Activated B cell treated with CpG ODN at 0.5 μM for 24 hours (primary cell): Measurements from ENCODE around the gene PARN. TPM values are rescaled to one million over a fixed set of nuclear protein-coding genes. Genes with fewer than 3 reads are reported as not detected.
"Not testable (repeated sequence)": the region's sequence is repeated elsewhere in the genome, so short reads cannot be mapped to it uniquely, and the experiment has no call there.

Source experiments
- ATAC-seq: fragments of 200-7000 bp; cut with Tn5 transposase; one replicate; pipeline ENCODE4 v1.10.0; 2021; ENCODE audit warnings: low read depth, mild to moderate bottlenecking, moderate library complexity
- CTCF ChIA-PET: fragments of 350-600 bp; sonication (Branson Sonifier 250); formaldehyde crosslinking; loops from one replicate; lab custom pipeline; 2021; ENCODE audit warnings: antibody characterized with exemption; lab: Charles Lee
- POLR2A ChIA-PET: fragments of 350-600 bp; sonication (Branson Sonifier 250); formaldehyde crosslinking; loops from one replicate; lab custom pipeline; 2021; ENCODE audit warnings: antibody characterized with exemption; lab: Charles Lee
- DNase-seq: peaks from one replicate; pipeline ENCODE4 v3.0.0; 2022
- H3K27ac Mint-ChIP-seq: one replicate; pipeline ENCODE4 v1.8.0; 2020; ENCODE audit warnings: mixed read lengths
- H3K27me3 Mint-ChIP-seq: one replicate; pipeline ENCODE4 v1.8.0; 2021; ENCODE audit warnings: mixed read lengths
- H3K36me3 Mint-ChIP-seq: one replicate; pipeline ENCODE4 v1.8.0; 2021; ENCODE audit warnings: low read depth, mixed read lengths
- H3K4me1 Mint-ChIP-seq: one replicate; pipeline ENCODE4 v1.8.0; 2021; ENCODE audit warnings: mixed read lengths
- H3K4me3 Mint-ChIP-seq: one replicate; pipeline ENCODE4 v1.8.0; 2020; ENCODE audit warnings: mild to moderate bottlenecking, mixed read lengths
- H3K9me3 Mint-ChIP-seq: one replicate; pipeline ENCODE4 v1.8.0; 2020; ENCODE audit warnings: mixed read lengths
- intact Hi-C: fragments of 100-400 bp; cut with micrococcal nuclease; formaldehyde crosslinking; loops from one replicate; pipeline ENCODE4 v1.15.1; 2024
- total RNA-seq: library from RNA; stranded (reverse); gene quantifications from 2 replicates; pipeline ENCODE4 v1.2.3, GENCODE V29; 2022
- TF ChIP-seq, protein P1 (sequence below): fragments of 200-600 bp; IDR thresholded peaks from one replicate; pipeline ENCODE4 v1.8.0; 2022; ENCODE audit warnings: antibody characterized with exemption, mild to moderate bottlenecking

Gene PARN
- total RNA-seq, 1 donor from 2014 or later = 47.3 TPM

GRCh38 chr16:14635395-14636165 is 5.5 kb upstream of the PARN start:
- no peak overlapping the region for H3K27ac Mint-ChIP-seq
- H3K36me3 Mint-ChIP-seq = peaks cover 48% of the 10 kb centered on the region
- TF ChIP-seq, protein P1, sequence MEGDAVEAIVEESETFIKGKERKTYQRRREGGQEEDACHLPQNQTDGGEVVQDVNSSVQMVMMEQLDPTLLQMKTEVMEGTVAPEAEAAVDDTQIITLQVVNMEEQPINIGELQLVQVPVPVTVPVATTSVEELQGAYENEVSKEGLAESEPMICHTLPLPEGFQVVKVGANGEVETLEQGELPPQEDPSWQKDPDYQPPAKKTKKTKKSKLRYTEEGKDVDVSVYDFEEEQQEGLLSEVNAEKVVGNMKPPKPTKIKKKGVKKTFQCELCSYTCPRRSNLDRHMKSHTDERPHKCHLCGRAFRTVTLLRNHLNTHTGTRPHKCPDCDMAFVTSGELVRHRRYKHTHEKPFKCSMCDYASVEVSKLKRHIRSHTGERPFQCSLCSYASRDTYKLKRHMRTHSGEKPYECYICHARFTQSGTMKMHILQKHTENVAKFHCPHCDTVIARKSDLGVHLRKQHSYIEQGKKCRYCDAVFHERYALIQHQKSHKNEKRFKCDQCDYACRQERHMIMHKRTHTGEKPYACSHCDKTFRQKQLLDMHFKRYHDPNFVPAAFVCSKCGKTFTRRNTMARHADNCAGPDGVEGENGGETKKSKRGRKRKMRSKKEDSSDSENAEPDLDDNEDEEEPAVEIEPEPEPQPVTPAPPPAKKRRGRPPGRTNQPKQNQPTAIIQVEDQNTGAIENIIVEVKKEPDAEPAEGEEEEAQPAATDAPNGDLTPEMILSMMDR = no peak
- peak overlapping the region; percentile 15 for H3K4me3 Mint-ChIP-seq
- DNase-seq = no peak
- no peaks in the 10 kb centered on the region for H3K9me3 Mint-ChIP-seq
- no peaks in the 10 kb centered on the region for H3K27me3 Mint-ChIP-seq
- intact Hi-C loops = loop anchor here (10.0 kb wide), 1 partner anchor 459 kb away; the partner anchor contains the start of gene RRN3
- CTCF ChIA-PET = no interaction called here
- H3K4me1 Mint-ChIP-seq = peaks cover 54% of the 10 kb centered on the region
- POLR2A ChIA-PET = no interaction called here
- ATAC-seq = no peak

GRCh38 chr16:14634389-14634725 is 4.3 kb upstream of the PARN start:
- Mint-ChIP-seq H3K4me3 (peak overlapping the region; percentile 100), H3K9me3 (peaks cover 3% of the 10 kb centered on the region), H3K36me3 (peaks cover 40% of the 10 kb centered on the region), H3K27ac (peak overlapping the region; percentile 39), H3K27me3 (no peaks in the 10 kb centered on the region), H3K4me1 (peaks cover 52% of the 10 kb centered on the region)
- no peak for ATAC-seq
- intact Hi-C loops = loop anchor here (5.0 to 10.0 kb wide), 2 partner anchors 460 to 1008 kb away; partner anchors contain the start of genes MARF1 and RRN3
- CTCF ChIA-PET = no interaction called here
- POLR2A ChIA-PET = interaction anchor here (0.6 to 1.0 kb wide), 3 partner anchors 52 to 958 kb away, joined by 3 to 8 read pairs (median 6); no protein-coding TSS in a partner anchor
- DNase-seq = no peak
- TF ChIP-seq, protein P1 = no peak

DNA sequence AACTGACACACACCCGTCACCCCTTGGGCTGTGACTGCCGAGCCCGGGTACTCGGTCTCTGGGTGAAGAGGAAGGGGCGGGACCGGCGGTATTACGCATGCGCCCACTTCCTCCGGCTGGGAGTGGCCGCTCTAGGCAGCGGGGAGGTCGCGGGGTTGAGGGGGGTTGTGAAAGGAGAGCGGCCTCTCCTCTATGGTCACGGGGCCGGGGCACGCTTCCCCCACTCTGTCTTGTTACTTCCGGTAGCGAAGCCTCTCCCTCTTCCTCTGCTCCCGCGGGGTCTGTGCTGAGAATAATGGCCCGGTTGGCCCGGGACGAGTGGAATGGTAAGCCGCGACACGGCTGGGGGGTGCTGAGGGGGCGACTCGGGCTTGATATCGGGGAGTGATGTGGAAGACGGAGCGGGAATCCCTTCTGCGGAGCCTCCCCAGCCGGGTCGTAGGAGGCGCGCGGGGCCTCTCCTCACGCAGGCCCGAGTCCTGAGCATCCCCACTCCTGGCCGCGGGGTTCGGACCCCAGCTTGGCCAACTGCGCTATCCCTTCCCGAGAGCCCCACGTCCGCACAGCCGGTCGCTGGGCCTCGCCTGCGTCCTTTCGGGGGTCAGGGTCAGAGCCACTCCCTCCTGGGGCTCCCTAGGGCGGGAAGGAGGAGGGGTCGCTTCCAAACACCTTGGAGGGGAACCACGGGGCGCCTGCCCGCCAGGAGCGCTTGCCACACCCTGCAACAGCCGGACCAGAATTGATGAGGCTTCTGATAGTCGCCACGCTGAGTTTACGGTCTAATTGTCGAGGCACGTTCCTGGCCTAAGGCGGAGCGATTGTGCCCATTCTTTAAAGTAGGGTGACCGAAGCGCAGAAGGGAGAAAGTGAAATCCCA is 2.9 kb upstream of the PARN start, which contains the start of gene BFAR:
BFAR (plus strand) TSS at position 259 of the 877 bp plus-strand sequence. CDS start 11,396 bp downstream, outside the sequence.
- peaks cover 39% of the 10 kb centered on the region for H3K36me3 Mint-ChIP-seq
- peaks cover 3% of the 10 kb centered on the region for H3K9me3 Mint-ChIP-seq
- POLR2A ChIA-PET = interaction anchor here (0.6 to 1.3 kb wide), 9 partner anchors 16 to 1010 kb away, joined by 3 to 6 read pairs (median 4); partner anchors contain the start of gene ERCC4
- no peaks in the 10 kb centered on the region for H3K27me3 Mint-ChIP-seq
- intact Hi-C loops = loop anchor here (1.0 to 10.0 kb wide), 4 partner anchors 26 to 1009 kb away; partner anchors contain the start of genes MARF1 and RRN3
- DNase-seq = peak; percentile 99
- H3K27ac Mint-ChIP-seq = peak within 1 kb of the TSS; percentile 97
- CTCF ChIA-PET = interaction anchor here (0.7 kb wide), 1 partner anchor 10 kb away, joined by 3 read pairs; no protein-coding TSS in a partner anchor
- peak within 1 kb of the TSS; percentile 100 for H3K4me3 Mint-ChIP-seq
- peak; percentile 77 for ATAC-seq
- TF ChIP-seq, protein P1 = no peak
- peaks cover 64% of the 10 kb centered on the region for H3K4me1 Mint-ChIP-seq

DNA sequence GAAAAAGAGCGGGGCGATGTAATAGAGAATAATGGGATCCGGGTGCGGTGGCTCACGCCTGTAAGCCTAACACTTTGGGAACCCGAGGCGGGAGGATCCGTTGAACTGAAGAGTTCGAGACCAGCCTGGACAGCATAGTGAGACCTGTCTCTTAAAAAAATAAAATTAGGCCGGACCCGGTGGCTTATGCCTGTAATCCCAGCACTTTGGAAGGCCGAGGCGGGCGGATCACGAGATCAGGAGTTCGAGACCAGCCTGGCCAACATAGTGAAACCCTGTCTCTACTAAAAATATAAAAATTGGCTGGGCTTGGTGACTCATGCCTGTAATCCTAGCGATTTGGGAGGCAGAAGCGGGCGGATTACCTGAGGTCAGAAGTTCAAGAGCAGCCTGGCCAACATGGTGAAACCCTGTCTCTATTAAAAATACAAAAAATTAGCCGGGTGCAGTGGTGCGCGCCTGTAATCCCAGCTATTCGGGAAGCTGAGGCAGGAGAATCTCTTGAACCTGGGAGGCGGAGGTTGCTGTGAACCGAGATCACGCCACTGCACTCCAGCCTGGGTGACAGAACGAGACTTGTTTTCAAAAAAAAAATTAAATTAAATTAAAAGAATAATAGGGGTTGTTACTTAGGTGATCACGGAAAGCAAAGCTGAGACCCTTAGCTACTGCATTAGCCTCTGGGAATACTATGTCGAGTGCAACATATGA is 715 bp upstream of the PARN start:
- H3K36me3 Mint-ChIP-seq = peaks cover 40% of the 10 kb centered on the region
- H3K4me1 Mint-ChIP-seq = peaks cover 56% of the 10 kb centered on the region
- not testable (repeated sequence) for H3K9me3 Mint-ChIP-seq, ATAC-seq, DNase-seq, H3K27me3 Mint-ChIP-seq
- ChIA-PET POLR2A (interaction anchor here (0.5 to 2.2 kb wide), 9 partner anchors 10 to 711 kb away, joined by 3 to 17 read pairs (median 4); partner anchors contain the start of gene ERCC4), CTCF (interaction anchor here (0.6 kb wide), 1 partner anchor 24 kb away, joined by 3 read pairs; no protein-coding TSS in a partner anchor)
- H3K27ac Mint-ChIP-seq = peak overlapping the region; percentile 97
- peak overlapping the region; percentile 92 for H3K4me3 Mint-ChIP-seq
- intact Hi-C loops = loop anchor here (1.0 to 10.0 kb wide), 4 partner anchors 22 to 1012 kb away; partner anchors contain the start of genes ERCC4, MARF1 and RRN3

DNA sequence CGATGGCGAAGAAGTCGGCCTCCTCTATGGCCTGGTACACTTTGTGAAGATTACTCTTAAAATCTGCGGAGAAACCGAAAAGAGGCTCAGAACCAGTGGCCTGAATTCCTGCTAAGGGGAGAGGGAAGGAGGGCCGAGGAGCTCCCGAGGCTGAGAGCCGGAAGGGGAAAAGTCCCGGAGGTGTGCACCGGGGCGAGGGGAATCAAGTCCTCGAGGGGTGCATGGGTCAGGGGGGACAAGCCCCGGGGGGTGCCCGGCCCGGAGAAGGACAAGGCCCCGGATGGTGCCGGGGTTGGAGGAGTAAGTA is 495 bp downstream of the PARN start:
- Mint-ChIP-seq H3K36me3 (peaks cover 50% of the 10 kb centered on the region), H3K27ac (peak overlapping the region; percentile 96), H3K9me3 (peaks cover 3% of the 10 kb centered on the region), H3K4me3 (peak overlapping the region; percentile 92), H3K27me3 (no peaks in the 10 kb centered on the region), H3K4me1 (peaks cover 45% of the 10 kb centered on the region)
- DNase-seq (no peak), ATAC-seq (no peak)
- CTCF ChIA-PET = no interaction called here
- POLR2A ChIA-PET = interaction anchor here (1.0 to 2.2 kb wide), 9 partner anchors 9 to 344 kb away, joined by 3 to 17 read pairs (median 6); no protein-coding TSS in a partner anchor
- intact Hi-C loops = no loop called here
- TF ChIP-seq, protein P1 = no peak
